Spinal cord (tissue), 10 donors: ENCODE results near the gene CYP2W1. TPM values are rescaled to one million over a fixed set of nuclear protein-coding genes. Genes with fewer than 3 reads are reported as not detected.

ENCODE experiments used
- DNase-seq, 6 donors: peaks; one replicate each; pipeline versions ENCODE4 v3.0.0 to v3.0.0-alpha.2; 2013 to 2015; ENCODE audit warnings: low spot score in 6 of 6, low read depth in 4 of 6
- H3K27ac ChIP-seq: one replicate; pipeline ENCODE4 v1.5.1; 2013; ENCODE audit warnings: low read depth, low read length, control low read depth
- H3K27me3 ChIP-seq: one replicate; pipeline ENCODE4 v1.6.1; 2013; ENCODE audit warnings: low read length; ENCODE audit not compliant: control insufficient read depth, insufficient read depth
- H3K36me3 ChIP-seq: one replicate; pipeline ENCODE4 v1.6.1; 2013; ENCODE audit warnings: low read length; ENCODE audit not compliant: control insufficient read depth, insufficient read depth
- H3K4me1 ChIP-seq: one replicate; pipeline ENCODE4 v1.6.1; 2013; ENCODE audit warnings: low read length; ENCODE audit not compliant: control insufficient read depth, insufficient read depth
- H3K4me3 ChIP-seq: one replicate; pipeline ENCODE4 v1.5.1; 2013; ENCODE audit warnings: low read depth, low read length, control low read depth
- H3K9me3 ChIP-seq: one replicate; pipeline ENCODE4 v1.6.1; 2013; ENCODE audit warnings: low read length; ENCODE audit not compliant: control insufficient read depth, insufficient read depth
- WGBS: methylation state at CpG from one replicate; pipeline ENCODE4 v1.1.5; 2013; ENCODE audit warnings: missing lambda C conversion rate; ENCODE audit not compliant: insufficient coverage; 5-methylcytosine and 5-hydroxymethylcytosine counted together
- polyA plus RNA-seq, 2 donors: library from polyadenylated mRNA; unstranded; fragments of 120-200 nt; gene quantifications; one replicate each; pipeline ENCODE4 v1.2.1, GENCODE V29; 2013; ENCODE audit not compliant: insufficient read length in 2 of 2
- total RNA-seq, 2 donors: library from RNA; depleted of rRNA in 1 of 2; stranded (reverse); fragments of 120-200 nt in 1 of 2; fragments of >200 nt in 1 of 2; gene quantifications; one replicate each; pipeline versions ENCODE4 v1.2.3 to v1.2.4, GENCODE V29; 2013 to 2014
- donor health status: healthy.

Gene CYP2W1
- total and polyA plus RNA-seq, 4 donors, result 0.44 to 1.8 (median 1.1) TPM

- H3K4me3 ChIP-seq, result no peak overlapping the region
- no peak for DNase-seq
- H3K36me3 ChIP-seq, result peaks cover 82% of the 10 kb centered on the region
- H3K27ac ChIP-seq, result no peak overlapping the region
- no peaks in the 10 kb centered on the region for H3K4me1 ChIP-seq
- no peaks in the 10 kb centered on the region for H3K27me3 ChIP-seq
- no peaks in the 10 kb centered on the region for H3K9me3 ChIP-seq
- 89% methylated on average over 21 of the region's 21 CpGs for WGBS
These were observed 22.3 kb downstream of the CYP2W1 start for GRCh38 chr7:1005303-1005702.

DNA sequence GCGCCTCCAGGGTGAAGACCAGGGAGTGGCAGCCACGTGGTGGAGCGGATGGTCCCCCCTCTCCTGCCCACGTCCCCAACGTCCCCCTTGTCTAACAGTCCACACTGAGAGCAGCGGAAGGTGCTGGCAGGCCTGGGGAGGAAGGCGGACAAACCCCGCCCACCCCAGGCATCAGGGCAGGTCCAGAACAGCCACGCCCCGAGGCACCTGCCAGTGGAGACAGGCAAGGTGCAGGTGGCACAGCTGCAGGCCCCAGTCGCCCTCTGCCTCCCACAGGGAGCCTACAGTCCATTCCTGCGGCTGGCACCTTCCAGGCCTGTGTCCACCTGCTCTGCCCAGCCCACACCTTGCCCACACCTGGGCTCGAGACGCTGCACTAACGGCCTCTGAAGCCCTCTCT lies 24.9 kb downstream of the CYP2W1 start:
- no peaks in the 10 kb centered on the region for H3K27me3 ChIP-seq
- H3K4me3 ChIP-seq, result no peak overlapping the region
- H3K27ac ChIP-seq, result no peak overlapping the region
- WGBS, result 91% methylated on average over 15 of the region's 15 CpGs
- no peaks in the 10 kb centered on the region for H3K9me3 ChIP-seq
- DNase-seq, result no peak
- H3K4me1 ChIP-seq, result no peaks in the 10 kb centered on the region
- H3K36me3 ChIP-seq, result peaks cover 89% of the 10 kb centered on the region

DNA sequence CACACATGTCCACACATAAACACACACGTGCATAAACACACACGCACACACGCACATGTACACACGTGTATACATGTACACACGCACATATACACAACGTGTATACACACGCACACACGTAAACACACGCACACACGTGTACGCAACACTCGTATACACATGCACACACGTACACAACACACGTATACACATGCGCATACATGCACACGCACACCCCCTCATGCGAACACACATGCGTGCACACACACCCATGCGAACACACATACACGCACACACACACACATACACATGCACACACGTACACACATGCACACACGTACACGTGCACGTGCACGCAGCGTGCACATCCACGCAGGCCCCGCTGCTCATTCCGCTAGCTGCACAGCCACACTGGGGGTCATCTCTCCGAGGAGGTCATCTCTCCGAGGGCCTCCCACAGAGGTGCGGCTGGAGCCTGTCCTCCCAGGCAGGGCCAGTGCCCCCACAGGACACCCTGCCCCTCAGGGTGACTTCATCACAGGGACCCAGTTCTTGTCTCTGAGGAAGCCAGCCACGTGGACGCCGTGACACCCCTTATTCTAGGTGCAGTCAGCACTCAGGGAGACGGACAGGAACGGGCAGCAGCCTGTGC lies 25.9 kb downstream of the CYP2W1 start:
- Histone ChIP-seq H3K9me3 (no peaks in the 10 kb centered on the region), H3K4me1 (no peaks in the 10 kb centered on the region), H3K27me3 (no peaks in the 10 kb centered on the region), H3K27ac (no peak overlapping the region), H3K36me3 (peaks cover 89% of the 10 kb centered on the region), H3K4me3 (no peak overlapping the region)
- 92% methylated on average over 36 of the region's 37 CpGs for WGBS
- DNase-seq, result no peak

GRCh38 chr7:1009747-1010146 lies 26.8 kb downstream of the CYP2W1 start:
- H3K4me1 ChIP-seq, result peaks cover 4% of the 10 kb centered on the region
- H3K9me3 ChIP-seq, result no peaks in the 10 kb centered on the region
- 96% methylated on average over 22 of the region's 22 CpGs for WGBS
- no peaks in the 10 kb centered on the region for H3K27me3 ChIP-seq
- H3K27ac ChIP-seq, result no peak overlapping the region
- H3K4me3 ChIP-seq, result no peak overlapping the region
- DNase-seq, result no peak
- peaks cover 85% of the 10 kb centered on the region for H3K36me3 ChIP-seq

DNA sequence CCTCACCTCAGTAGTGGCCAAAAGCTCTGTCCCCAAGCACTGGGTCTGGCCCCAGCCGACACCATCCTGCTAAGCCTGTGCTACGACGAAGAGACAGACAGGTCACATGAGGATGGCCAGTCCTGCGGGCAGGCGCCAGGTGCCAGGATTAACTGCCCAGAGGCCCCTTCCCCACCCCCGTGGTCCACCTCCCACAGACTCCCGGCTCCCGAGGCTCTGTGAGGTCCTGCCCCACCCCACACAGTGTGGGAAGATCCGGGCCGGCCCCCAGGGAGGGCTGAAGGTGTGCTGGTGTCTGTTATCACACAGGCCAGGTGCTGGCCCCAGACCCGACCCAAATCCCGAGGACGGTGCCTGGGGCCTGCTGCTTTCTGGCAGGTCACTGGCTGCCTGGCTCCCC lies 27.2 kb downstream of the CYP2W1 start:
- no peaks in the 10 kb centered on the region for H3K27me3 ChIP-seq

GRCh38 chr7:1011297-1012003 lies 28.5 kb downstream of the CYP2W1 start:
- Histone ChIP-seq H3K4me3 (no peak overlapping the region), H3K27ac (no peak overlapping the region), H3K4me1 (peaks cover 4% of the 10 kb centered on the region), H3K9me3 (no peaks in the 10 kb centered on the region), H3K27me3 (no peaks in the 10 kb centered on the region), H3K36me3 (peaks cover 80% of the 10 kb centered on the region)
- no peak for DNase-seq
- WGBS, result 95% methylated on average over 13 of the region's 13 CpGs

More for the DNA sequence above, 27.2 kb downstream of the CYP2W1 start:
- peaks cover 86% of the 10 kb centered on the region for H3K36me3 ChIP-seq
- H3K4me3 ChIP-seq, result no peak overlapping the region
- H3K9me3 ChIP-seq, result no peaks in the 10 kb centered on the region
- no peak overlapping the region for H3K27ac ChIP-seq
- H3K4me1 ChIP-seq, result peaks cover 4% of the 10 kb centered on the region
- no peak for DNase-seq
- 79% methylated on average over 7 of the region's 13 CpGs for WGBS

DNA sequence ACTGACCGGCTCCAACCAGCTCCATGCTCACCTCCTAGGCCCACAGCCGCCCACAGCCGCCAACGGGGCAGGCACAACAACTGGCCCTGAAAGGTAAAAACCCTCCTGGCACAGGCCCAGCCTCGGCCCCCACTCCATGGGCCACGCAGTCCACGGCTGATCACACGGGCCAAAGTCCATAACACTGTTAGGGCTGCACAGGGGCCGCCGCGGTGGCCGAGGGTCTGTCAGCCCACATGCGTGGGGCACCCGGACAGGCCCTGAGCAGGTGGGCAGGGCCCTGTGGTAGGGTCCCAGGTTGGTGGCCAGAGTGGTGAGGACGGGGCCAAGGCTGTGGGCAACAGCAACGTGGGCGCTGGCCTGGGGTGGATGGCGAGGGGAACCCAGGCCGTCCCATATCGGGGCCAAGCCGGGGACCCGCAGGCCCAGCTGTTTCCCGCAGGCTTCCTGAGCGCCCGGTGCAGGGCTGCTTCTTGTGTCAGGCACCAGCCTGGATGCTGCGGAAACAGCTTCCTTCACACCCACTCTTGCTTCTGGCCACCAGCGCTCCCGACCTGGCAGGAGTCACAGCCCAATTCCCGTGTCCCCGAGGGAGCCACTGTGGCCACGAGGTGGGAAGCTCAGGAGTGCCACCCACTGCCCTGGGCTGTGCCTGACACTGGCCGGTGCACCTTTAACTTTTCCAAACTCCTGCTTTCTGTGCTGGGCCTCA lies 29.2 kb downstream of the CYP2W1 start:
- Histone ChIP-seq H3K4me1 (peaks cover 4% of the 10 kb centered on the region), H3K27me3 (no peaks in the 10 kb centered on the region), H3K27ac (no peak overlapping the region), H3K9me3 (no peaks in the 10 kb centered on the region), H3K4me3 (no peak overlapping the region), H3K36me3 (peaks cover 78% of the 10 kb centered on the region)
- 90% methylated on average over 32 of the region's 32 CpGs for WGBS
- no peak for DNase-seq

DNA sequence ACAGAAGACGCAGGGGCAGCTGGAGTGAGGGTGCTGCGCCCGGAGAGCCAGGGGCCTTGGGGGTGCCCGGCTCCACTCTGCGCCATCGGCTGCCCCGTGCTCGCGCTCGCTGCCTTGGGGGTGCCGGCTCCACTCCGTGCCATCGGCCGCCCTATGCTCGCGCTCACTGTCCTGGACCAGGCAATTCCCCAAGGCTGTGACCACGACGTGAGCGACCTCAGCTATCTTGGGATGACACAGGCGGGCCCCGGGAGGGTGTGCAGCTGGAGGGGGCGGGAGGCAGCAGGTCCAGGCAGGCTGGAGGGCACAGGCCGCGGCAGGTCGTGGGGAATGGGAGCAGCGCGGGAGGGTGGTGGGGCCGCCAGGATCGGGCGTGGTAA lies 29.7 kb downstream of the CYP2W1 start:
- H3K4me3 ChIP-seq, result no peak overlapping the region
- 93% methylated on average over 30 of the region's 30 CpGs for WGBS
- H3K9me3 ChIP-seq, result no peaks in the 10 kb centered on the region
- H3K4me1 ChIP-seq, result peaks cover 4% of the 10 kb centered on the region
- H3K36me3 ChIP-seq, result peaks cover 78% of the 10 kb centered on the region
- no peak overlapping the region for H3K27ac ChIP-seq
- no peak for DNase-seq
- H3K27me3 ChIP-seq, result no peaks in the 10 kb centered on the region

DNA sequence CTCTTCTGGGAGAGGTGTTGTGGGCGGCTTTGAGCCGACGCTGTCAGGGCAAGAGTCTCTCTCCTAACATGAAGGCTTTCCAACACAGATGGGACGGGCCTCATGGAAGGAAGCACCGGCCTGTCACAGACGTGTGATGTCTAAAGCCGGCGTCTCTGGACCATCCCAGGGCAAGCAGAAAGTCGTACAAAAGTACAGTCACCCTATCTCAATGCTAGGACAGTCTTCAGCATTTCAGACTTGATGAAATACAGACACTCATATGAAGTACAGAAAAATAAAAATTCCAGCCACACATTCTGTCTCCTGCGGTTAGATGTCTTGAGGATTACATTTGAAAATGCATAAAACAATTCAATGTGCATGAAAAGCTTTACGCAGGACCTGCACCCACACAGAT lies 30.6 kb downstream of the CYP2W1 start:
- 81% methylated on average over 4 of the region's 11 CpGs for WGBS

More for the DNA sequence above, 30.6 kb downstream of the CYP2W1 start:
- peaks cover 78% of the 10 kb centered on the region for H3K36me3 ChIP-seq
- H3K27ac ChIP-seq, result no peak overlapping the region
- no peaks in the 10 kb centered on the region for H3K9me3 ChIP-seq
- no peaks in the 10 kb centered on the region for H3K27me3 ChIP-seq
- peaks cover 4% of the 10 kb centered on the region for H3K4me1 ChIP-seq
- DNase-seq, result no peak
- H3K4me3 ChIP-seq, result no peak overlapping the region
